ENCODE data around the gene MYRIP.

MYRIP gene

DNA sequence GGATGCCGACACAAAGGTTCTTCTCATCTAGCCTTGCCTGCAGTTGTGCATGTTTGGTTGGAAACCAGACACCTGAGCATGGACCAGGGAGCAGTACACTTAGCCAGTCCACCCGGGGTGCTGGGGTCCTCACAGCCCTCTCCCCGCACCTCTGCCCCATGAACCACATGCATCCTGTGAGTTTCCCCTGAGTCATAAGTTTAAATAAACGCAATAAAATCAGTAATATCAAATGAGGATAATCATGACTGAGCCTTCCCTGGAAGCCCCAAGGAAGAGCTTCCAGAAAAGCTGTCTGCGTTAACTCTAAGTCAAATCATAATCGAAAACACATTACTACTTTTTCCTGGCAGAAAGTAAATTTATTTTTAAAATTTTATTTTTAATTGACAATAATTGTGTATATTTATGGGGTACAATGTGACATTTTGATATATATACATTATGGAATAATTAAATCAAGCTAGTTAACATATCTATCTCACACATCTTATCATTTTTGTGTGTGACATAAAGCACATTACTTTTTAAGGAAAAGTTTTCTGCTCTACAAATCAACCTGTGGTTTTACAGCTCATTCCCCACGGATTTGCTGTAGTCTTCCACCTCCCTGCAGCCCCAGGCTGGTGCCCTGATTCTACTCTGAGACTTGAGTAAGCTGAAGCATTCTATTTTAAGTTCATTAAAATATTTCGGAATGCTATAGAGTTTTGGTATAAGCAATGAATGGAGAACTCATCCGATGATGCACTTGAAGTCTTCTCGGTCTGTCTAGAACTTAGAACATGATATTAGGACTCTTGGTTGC is 334.1 kb downstream of the MYRIP start:
- TF ChIP-seq EZH2 (IDR thresholded peaks at IDR 0.05; ENCODE audit: borderline replicate concordance, low read length), result no peak
- TF ChIP-seq, protein P1, sequence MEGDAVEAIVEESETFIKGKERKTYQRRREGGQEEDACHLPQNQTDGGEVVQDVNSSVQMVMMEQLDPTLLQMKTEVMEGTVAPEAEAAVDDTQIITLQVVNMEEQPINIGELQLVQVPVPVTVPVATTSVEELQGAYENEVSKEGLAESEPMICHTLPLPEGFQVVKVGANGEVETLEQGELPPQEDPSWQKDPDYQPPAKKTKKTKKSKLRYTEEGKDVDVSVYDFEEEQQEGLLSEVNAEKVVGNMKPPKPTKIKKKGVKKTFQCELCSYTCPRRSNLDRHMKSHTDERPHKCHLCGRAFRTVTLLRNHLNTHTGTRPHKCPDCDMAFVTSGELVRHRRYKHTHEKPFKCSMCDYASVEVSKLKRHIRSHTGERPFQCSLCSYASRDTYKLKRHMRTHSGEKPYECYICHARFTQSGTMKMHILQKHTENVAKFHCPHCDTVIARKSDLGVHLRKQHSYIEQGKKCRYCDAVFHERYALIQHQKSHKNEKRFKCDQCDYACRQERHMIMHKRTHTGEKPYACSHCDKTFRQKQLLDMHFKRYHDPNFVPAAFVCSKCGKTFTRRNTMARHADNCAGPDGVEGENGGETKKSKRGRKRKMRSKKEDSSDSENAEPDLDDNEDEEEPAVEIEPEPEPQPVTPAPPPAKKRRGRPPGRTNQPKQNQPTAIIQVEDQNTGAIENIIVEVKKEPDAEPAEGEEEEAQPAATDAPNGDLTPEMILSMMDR (IDR thresholded peaks at IDR 0.05; ENCODE audit: low read length), result no peak
- no peaks in the 10 kb centered on the region for H3K27me3 ChIP-seq (ENCODE audit: insufficient read depth, low read length)
- no peaks in the 10 kb centered on the region for H4K20me1 ChIP-seq (ENCODE audit: insufficient read depth, low read length)
- H3K4me1 ChIP-seq (ENCODE audit: insufficient read depth, low read length, severe bottlenecking), result no peaks in the 10 kb centered on the region
- no peak overlapping the region for H2AFZ ChIP-seq (ENCODE audit: low read length)
- H3K36me3 ChIP-seq (ENCODE audit: insufficient read depth, low read length), result no peaks in the 10 kb centered on the region
- no peak overlapping the region for H3K4me2 ChIP-seq (ENCODE audit: low read length)
- no peaks in the 10 kb centered on the region for H3K79me2 ChIP-seq (ENCODE audit: insufficient read depth, low read length)
- H3F3A ChIP-seq (ENCODE audit: insufficient read depth, low read length), result no peaks in the 10 kb centered on the region
- no peaks in the 10 kb centered on the region for H3K9me3 ChIP-seq (ENCODE audit: low read length)
- no peak overlapping the region for H3K4me3 ChIP-seq (ENCODE audit: low read depth, low read length, poor library complexity, severe bottlenecking)
- H3K9ac ChIP-seq (ENCODE audit: low read length), result no peak overlapping the region
- no peaks in the 10 kb centered on the region for H3K9me2 ChIP-seq (ENCODE audit: low read depth, low read length)
- no peak overlapping the region for H3K27ac ChIP-seq (ENCODE audit: low read depth, low read length, poor library complexity, severe bottlenecking)

DNA sequence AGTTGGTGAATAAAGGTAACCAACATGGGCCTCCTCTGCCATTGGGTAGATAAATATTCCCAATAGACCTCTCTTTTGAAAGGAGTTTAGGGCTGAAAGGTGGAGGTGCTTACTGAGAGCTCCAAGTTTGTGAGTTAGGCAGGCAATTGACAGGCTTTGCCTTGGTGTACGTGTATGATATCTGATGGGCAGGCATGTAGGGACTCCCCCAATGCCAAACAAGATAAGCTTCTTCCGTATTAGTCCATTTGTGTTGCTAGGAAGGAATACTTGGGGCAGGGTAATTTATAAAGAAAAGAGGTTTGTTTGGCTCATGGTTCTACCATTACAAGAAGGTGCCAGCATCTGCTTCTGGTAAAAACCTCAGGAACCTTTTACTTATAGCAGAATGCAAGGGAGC is 339.4 kb downstream of the MYRIP start:
- no peaks in the 10 kb centered on the region for H3F3A ChIP-seq (ENCODE audit: insufficient read depth, low read length)
- H3K4me1 ChIP-seq (ENCODE audit: insufficient read depth, low read length, severe bottlenecking), result no peaks in the 10 kb centered on the region
- H3K9me2 ChIP-seq (ENCODE audit: low read depth, low read length), result no peaks in the 10 kb centered on the region
- no peak for TF ChIP-seq EZH2 (IDR thresholded peaks at IDR 0.05; ENCODE audit: borderline replicate concordance, low read length)
- TF ChIP-seq, protein P1 (IDR thresholded peaks at IDR 0.05; ENCODE audit: low read length), result no peak
- no peaks in the 10 kb centered on the region for H3K79me2 ChIP-seq (ENCODE audit: insufficient read depth, low read length)
- H3K4me2 ChIP-seq (ENCODE audit: low read length), result no peak overlapping the region
- no peak overlapping the region for H3K4me3 ChIP-seq (ENCODE audit: low read depth, low read length, poor library complexity, severe bottlenecking)
- H2AFZ ChIP-seq (ENCODE audit: low read length), result no peak overlapping the region
- H3K36me3 ChIP-seq (ENCODE audit: insufficient read depth, low read length), result no peaks in the 10 kb centered on the region
- H3K9ac ChIP-seq (ENCODE audit: low read length), result no peak overlapping the region
- no peak overlapping the region for H3K27ac ChIP-seq (ENCODE audit: low read depth, low read length, poor library complexity, severe bottlenecking)
- no peaks in the 10 kb centered on the region for H3K27me3 ChIP-seq (ENCODE audit: insufficient read depth, low read length)
- H4K20me1 ChIP-seq (ENCODE audit: insufficient read depth, low read length), result no peaks in the 10 kb centered on the region
- H3K9me3 ChIP-seq (ENCODE audit: low read length), result no peaks in the 10 kb centered on the region

DNA sequence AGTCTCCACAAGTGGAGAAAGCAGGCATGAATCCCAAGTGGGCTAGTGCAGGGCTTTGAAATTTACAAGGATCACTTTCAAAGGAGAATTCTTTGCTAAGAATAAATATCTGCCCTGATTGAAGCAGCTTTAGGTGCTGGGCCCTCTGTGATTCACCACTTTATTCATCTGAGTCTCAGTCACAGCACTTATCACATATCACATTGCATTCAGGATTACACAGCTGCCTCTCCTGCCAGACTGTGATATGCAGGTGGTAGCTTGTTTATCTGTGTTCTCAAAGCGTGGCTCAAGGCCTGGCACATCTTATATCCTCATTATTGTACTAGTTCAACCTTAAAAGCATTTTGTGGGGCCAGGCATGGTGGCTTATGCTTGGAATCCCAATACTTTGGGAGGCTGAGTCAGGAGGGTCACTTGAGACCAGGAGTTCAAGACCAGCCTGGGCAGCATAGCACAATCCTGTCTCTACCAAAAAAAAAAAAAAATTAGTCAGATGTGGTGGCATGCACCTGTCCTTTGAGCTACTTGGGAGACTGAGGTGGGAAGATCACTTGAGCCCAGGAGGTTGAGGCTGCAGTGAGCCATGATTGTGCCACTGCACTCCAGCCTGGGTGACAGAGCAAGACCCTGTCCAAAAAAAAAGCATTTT is 343.2 kb downstream of the MYRIP start:
- no peaks in the 10 kb centered on the region for H3K36me3 ChIP-seq (ENCODE audit: insufficient read depth, low read length)

More for the DNA sequence above, 343.2 kb downstream of the MYRIP start:
- no peaks in the 10 kb centered on the region for H3K9me3 ChIP-seq (ENCODE audit: low read length)
- H3K9me2 ChIP-seq (ENCODE audit: low read depth, low read length), result no peaks in the 10 kb centered on the region
- H3K9ac ChIP-seq (ENCODE audit: low read length), result no peak overlapping the region
- no peaks in the 10 kb centered on the region for H3F3A ChIP-seq (ENCODE audit: insufficient read depth, low read length)
- no peak for TF ChIP-seq EZH2 (IDR thresholded peaks at IDR 0.05; ENCODE audit: borderline replicate concordance, low read length)
- TF ChIP-seq, protein P1 (IDR thresholded peaks at IDR 0.05; ENCODE audit: low read length), result no peak
- no peak overlapping the region for H2AFZ ChIP-seq (ENCODE audit: low read length)
- H3K27me3 ChIP-seq (ENCODE audit: insufficient read depth, low read length), result no peaks in the 10 kb centered on the region
- H3K79me2 ChIP-seq (ENCODE audit: insufficient read depth, low read length), result no peaks in the 10 kb centered on the region
- H3K4me1 ChIP-seq (ENCODE audit: insufficient read depth, low read length, severe bottlenecking), result no peaks in the 10 kb centered on the region
- no peak overlapping the region for H3K27ac ChIP-seq (ENCODE audit: low read depth, low read length, poor library complexity, severe bottlenecking)
- no peak overlapping the region for H3K4me2 ChIP-seq (ENCODE audit: low read length)
- no peaks in the 10 kb centered on the region for H4K20me1 ChIP-seq (ENCODE audit: insufficient read depth, low read length)
- no peak overlapping the region for H3K4me3 ChIP-seq (ENCODE audit: low read depth, low read length, poor library complexity, severe bottlenecking)

Data from OCI-LY1 (cell line).